ENCODE results near the gene TREX2. TPM values are rescaled to one million over a fixed set of nuclear protein-coding genes. Genes with fewer than 3 reads are reported as not detected.

Gene TREX2
- total and polyA plus RNA-seq, 7 donors, result 0.10 to 0.56 (median 0.27) TPM; not detected in 2

GRCh38 chrX:153493085-153493484, 47.2 kb upstream of the TREX2 start:
- Histone ChIP-seq H3K27ac (no peak overlapping the region), H3K4me3 (no peak overlapping the region), H3K4me1 (no peaks in the 10 kb centered on the region), H3K27me3 (ENCODE audit: insufficient read depth in 3 of 3, low read length in 2 of 3) (peaks cover 0 to 11% (median 0%) of the 10 kb centered on the region in 3 donors), H3K9me3 (no peaks in the 10 kb centered on the region), H3K36me3 (ENCODE audit: insufficient read depth in 1 of 2, low read depth in 1 of 2) (no peaks in the 10 kb centered on the region)
- TF ChIP-seq, protein P1, sequence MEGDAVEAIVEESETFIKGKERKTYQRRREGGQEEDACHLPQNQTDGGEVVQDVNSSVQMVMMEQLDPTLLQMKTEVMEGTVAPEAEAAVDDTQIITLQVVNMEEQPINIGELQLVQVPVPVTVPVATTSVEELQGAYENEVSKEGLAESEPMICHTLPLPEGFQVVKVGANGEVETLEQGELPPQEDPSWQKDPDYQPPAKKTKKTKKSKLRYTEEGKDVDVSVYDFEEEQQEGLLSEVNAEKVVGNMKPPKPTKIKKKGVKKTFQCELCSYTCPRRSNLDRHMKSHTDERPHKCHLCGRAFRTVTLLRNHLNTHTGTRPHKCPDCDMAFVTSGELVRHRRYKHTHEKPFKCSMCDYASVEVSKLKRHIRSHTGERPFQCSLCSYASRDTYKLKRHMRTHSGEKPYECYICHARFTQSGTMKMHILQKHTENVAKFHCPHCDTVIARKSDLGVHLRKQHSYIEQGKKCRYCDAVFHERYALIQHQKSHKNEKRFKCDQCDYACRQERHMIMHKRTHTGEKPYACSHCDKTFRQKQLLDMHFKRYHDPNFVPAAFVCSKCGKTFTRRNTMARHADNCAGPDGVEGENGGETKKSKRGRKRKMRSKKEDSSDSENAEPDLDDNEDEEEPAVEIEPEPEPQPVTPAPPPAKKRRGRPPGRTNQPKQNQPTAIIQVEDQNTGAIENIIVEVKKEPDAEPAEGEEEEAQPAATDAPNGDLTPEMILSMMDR (IDR thresholded peaks at IDR 0.05), result no peak
- intact Hi-C loops (cut with DNase I), result no loop called here
- 84 to 94% (median 94%) methylated on average over 11 of the region's 11 CpGs for WGBS, 3 donors
- ATAC-seq (no peak), DNase-seq (no peak)

GRCh38 chrX:153492543-153492942, 46.7 kb upstream of the TREX2 start:
- H3K4me1 ChIP-seq, result no peaks in the 10 kb centered on the region
- no peak for ATAC-seq
- no peak overlapping the region for H3K4me3 ChIP-seq
- no peak overlapping the region for H3K27ac ChIP-seq
- no peaks in the 10 kb centered on the region for H3K36me3 ChIP-seq (ENCODE audit: insufficient read depth in 1 of 2, low read depth in 1 of 2)
- WGBS, 3 donors, result 77 to 91% (median 79%) methylated on average over 5 to 12 of the region's 12 CpGs
- intact Hi-C loops (cut with DNase I), result no loop called here
- DNase-seq, result no peak
- TF ChIP-seq, protein P1 (IDR thresholded peaks at IDR 0.05), result no peak
- no peaks in the 10 kb centered on the region for H3K9me3 ChIP-seq
- H3K27me3 ChIP-seq (ENCODE audit: insufficient read depth in 3 of 3, low read length in 2 of 3), result peaks cover 0 to 11% (median 0%) of the 10 kb centered on the region in 3 donors

- Histone ChIP-seq H3K4me1 (no peaks in the 10 kb centered on the region), H3K36me3 (ENCODE audit: insufficient read depth in 1 of 2, low read depth in 1 of 2) (no peaks in the 10 kb centered on the region), H3K27me3 (ENCODE audit: insufficient read depth in 3 of 3, low read length in 2 of 3) (peaks cover 0 to 11% (median 0%) of the 10 kb centered on the region in 3 donors), H3K9me3 (no peaks in the 10 kb centered on the region), H3K27ac (no peak overlapping the region), H3K4me3 (no peak overlapping the region)
- DNase-seq (no peak), ATAC-seq (no peak)
- TF ChIP-seq, protein P1 (IDR thresholded peaks at IDR 0.05), result no peak
- intact Hi-C loops (cut with DNase I), result no loop called here
- 54 to 68% (median 56%) methylated on average over 4 to 11 of the region's 11 CpGs for WGBS, 3 donors
These were observed 46.1 kb upstream of the TREX2 start for GRCh38 chrX:153491918-153492317.

DNA sequence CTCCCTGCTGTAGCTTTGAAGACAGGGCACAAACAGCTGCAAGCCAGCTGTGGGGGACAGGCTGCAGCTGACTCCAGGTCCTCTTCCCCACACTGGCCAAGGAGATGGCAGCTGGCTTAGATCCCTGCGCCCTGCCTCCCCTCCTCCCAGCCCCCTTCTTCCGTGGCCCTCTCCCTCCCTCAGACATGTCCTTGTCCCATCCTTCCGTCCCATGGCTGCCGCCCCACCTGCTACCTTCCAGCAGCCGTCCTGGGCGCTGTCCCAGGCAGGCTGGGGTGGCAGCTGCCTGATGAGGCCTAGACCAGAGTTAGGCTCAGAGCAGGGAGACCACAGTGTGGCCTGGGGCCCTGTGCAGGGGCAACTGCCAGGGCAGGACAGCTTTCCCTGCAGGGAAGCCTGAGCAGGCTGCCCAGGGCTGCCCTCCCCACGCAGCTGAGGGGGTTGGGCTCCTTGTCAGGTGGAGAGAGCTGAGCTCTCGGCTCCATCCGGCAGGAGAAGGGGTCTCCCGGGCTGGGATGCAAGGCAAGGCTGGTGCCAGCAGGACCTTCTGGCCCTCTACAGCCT, 45.6 kb upstream of the TREX2 start:
- H3K36me3 ChIP-seq (ENCODE audit: insufficient read depth in 1 of 2, low read depth in 1 of 2), result no peaks in the 10 kb centered on the region
- ATAC-seq (no peak), DNase-seq (no peak)
- no peaks in the 10 kb centered on the region for H3K9me3 ChIP-seq
- WGBS, 3 donors, result 52 to 57% (median 56%) methylated on average over 7 to 10 of the region's 10 CpGs
- H3K27me3 ChIP-seq (ENCODE audit: insufficient read depth in 3 of 3, low read length in 2 of 3), result peaks cover 0 to 9% (median 0%) of the 10 kb centered on the region in 3 donors
- H3K27ac ChIP-seq, result no peak overlapping the region
- H3K4me3 ChIP-seq, result no peak overlapping the region
- no peaks in the 10 kb centered on the region for H3K4me1 ChIP-seq
- TF ChIP-seq, protein P1 (IDR thresholded peaks at IDR 0.05), result no peak
- intact Hi-C loops (cut with DNase I), result no loop called here

All from psoas muscle (tissue), 8 donors.